ENCODE measurements around the gene DLX6. TPM values are rescaled to one million over a fixed set of nuclear protein-coding genes. Genes with fewer than 3 reads are reported as not detected.

Gene DLX6
- total and polyA plus RNA-seq, 12 donors: 0.15 to 0.41 TPM; not detected in 10

- Histone ChIP-seq H3K27me3 (peaks cover 96% of the 10 kb centered on the region), H3K36me3 (replicated peaks in 1 of 2) (no peaks in the 10 kb centered on the region), H3K4me1 (replicated peaks in 1 of 2) (peaks cover 0 to 11% of the 10 kb centered on the region in 2 donors), H3K4me3 (no peak overlapping the region), H3K9me3 (replicated peaks in 1 of 3) (no peaks in the 10 kb centered on the region), H3K27ac (no peak overlapping the region)
- WGBS, 4 donors: 10 to 14% (median 12%) methylated on average over 33 to 49 of the region's 49 CpGs
- intact Hi-C loops (cut with DNase I): no loop called here
- no peak for TF ChIP-seq POLR2A (IDR thresholded peaks at IDR 0.05)
- no peak for TF ChIP-seq CTCF (IDR thresholded peaks at IDR 0.05)
- no peak for DNase-seq
Measured at GRCh38 chr7:97003262-97004246, 1.8 kb upstream of the DLX6 start.

- Histone ChIP-seq H3K36me3 (replicated peaks in 1 of 2) (no peaks in the 10 kb centered on the region), H3K9me3 (replicated peaks in 1 of 3) (no peaks in the 10 kb centered on the region), H3K27ac (no peak overlapping the region), H3K27me3 (peaks cover 95% of the 10 kb centered on the region), H3K4me1 (replicated peaks in 1 of 2) (peaks cover 0 to 11% of the 10 kb centered on the region in 2 donors), H3K4me3 (peak overlapping the region in 1 of 4 donors; percentile 36)
- intact Hi-C loops (cut with DNase I): no loop called here
- TF ChIP-seq POLR2A (IDR thresholded peaks at IDR 0.05) (no peak), CTCF (IDR thresholded peaks at IDR 0.05) (no peak)
- no peak for DNase-seq
- 10 to 15% (median 12%) methylated on average over 20 of the region's 20 CpGs for whole genome bisulfite sequencing, 4 donors
Measured at GRCh38 chr7:97004247-97005182, 838 bp upstream of the DLX6 start.

GRCh38 chr7:97006055-97006815 lies 882 bp downstream of the DLX6 start:
- intact Hi-C loops (cut with DNase I): no loop called here
- H3K9me3 ChIP-seq (replicated peaks in 1 of 3): no peaks in the 10 kb centered on the region
- TF ChIP-seq POLR2A (IDR thresholded peaks at IDR 0.05): no peak
- no peak for TF ChIP-seq CTCF (IDR thresholded peaks at IDR 0.05)
- peak in 3 of 7 donors; percentile 26 to 41 (median 27) for DNase-seq
- peaks cover 96% of the 10 kb centered on the region for H3K27me3 ChIP-seq
- peak overlapping the region in 1 of 4 donors; percentile 36 for H3K4me3 ChIP-seq
- H3K27ac ChIP-seq: no peak overlapping the region
- no peaks in the 10 kb centered on the region for H3K36me3 ChIP-seq (replicated peaks in 1 of 2)
- peaks cover 0 to 11% of the 10 kb centered on the region in 2 donors for H3K4me1 ChIP-seq (replicated peaks in 1 of 2)
- WGBS, 4 donors: 0 to 6% (median 2%) methylated on average over 4 to 83 of the region's 83 CpGs
